HG03060 (cell line): ENCODE results near the gene CHIC2.

Source experiments
- ATAC-seq: cut with Tn5 transposase; IDR thresholded peaks from one replicate; pipeline ENCODE4 v1.9.1; 2021; ENCODE audit warnings: low read depth, moderate number of reproducible peaks; ENCODE audit not compliant: unreplicated experiment

CHIC2 gene

GRCh38 chr4:53961351-53961750 is 103.1 kb downstream of the CHIC2 start:
- ATAC-seq: no peak

- no peak for ATAC-seq
Observed at GRCh38 chr4:53960843-53961242, 103.6 kb downstream of the CHIC2 start.
